ENCODE measurements around the gene LENG8. TPM values are rescaled to one million over a fixed set of nuclear protein-coding genes. Genes with fewer than 3 reads are reported as not detected.

Gene LENG8
- total RNA-seq, 1 donor from 2014 or later = 193 TPM

- no peaks in the 10 kb centered on the region for H3K36me3 ChIP-seq (ENCODE audit: insufficient read depth, low read length)
- FAIRE-seq = no peak
- H3K79me2 ChIP-seq (ENCODE audit: insufficient read depth, low read length) = no peaks in the 10 kb centered on the region
- Mint-ChIP-seq H3K4me1 (ENCODE audit: low read depth, unreplicated experiment) (peaks cover 2% of the 10 kb centered on the region), H3K9me3 (ENCODE audit: unreplicated experiment) (no peaks in the 10 kb centered on the region), H3K27ac (ENCODE audit: unreplicated experiment) (no peak overlapping the region), H3K36me3 (ENCODE audit: low read depth, unreplicated experiment) (no peaks in the 10 kb centered on the region), H3K27me3 (ENCODE audit: low read depth, unreplicated experiment) (peaks cover 2% of the 10 kb centered on the region), H3K4me3 (ENCODE audit: unreplicated experiment) (peak overlapping the region; percentile 40)
- no peak for DNase-seq (ENCODE audit: low read depth)
- no peak for TF ChIP-seq EZH2 (IDR thresholded peaks at IDR 0.05; ENCODE audit: insufficient read depth, low read length)
- no peak for TF ChIP-seq CTCF (IDR thresholded peaks at IDR 0.05; ENCODE audit: insufficient read depth, low read depth, low read length)
- no peak overlapping the region for H3K4me3 ChIP-seq (ENCODE audit: insufficient read depth, low read depth, low read length)
- peaks cover 4% of the 10 kb centered on the region for H4K20me1 ChIP-seq (ENCODE audit: insufficient read depth, low read length)
- no peaks in the 10 kb centered on the region for H3K4me1 ChIP-seq (ENCODE audit: insufficient read depth, low read length)
- no peaks in the 10 kb centered on the region for H3K9me3 ChIP-seq (ENCODE audit: insufficient read depth, low read depth, low read length)
- H2AFZ ChIP-seq (ENCODE audit: low read depth, low read length) = no peak overlapping the region
- H3K27me3 ChIP-seq (ENCODE audit: insufficient read depth, low read length) = peaks cover 7% of the 10 kb centered on the region
- H3K4me2 ChIP-seq (ENCODE audit: low read length) = no peak overlapping the region
- no peak overlapping the region for H3K27ac ChIP-seq (ENCODE audit: low read depth, low read length)
- no peak overlapping the region for H3K9ac ChIP-seq (ENCODE audit: low read length)
Measured at GRCh38 chr19:54426291-54426931, 22.6 kb upstream of the LENG8 start.

- TF ChIP-seq CTCF (IDR thresholded peaks at IDR 0.05; ENCODE audit: insufficient read depth, low read depth, low read length) (no peak), EZH2 (IDR thresholded peaks at IDR 0.05; ENCODE audit: insufficient read depth, low read length) (no peak)
- Histone ChIP-seq H3K4me3 (ENCODE audit: insufficient read depth, low read depth, low read length) (no peak overlapping the region), H3K4me1 (ENCODE audit: insufficient read depth, low read length) (no peaks in the 10 kb centered on the region), H3K27me3 (ENCODE audit: insufficient read depth, low read length) (no peaks in the 10 kb centered on the region), H3K27ac (ENCODE audit: low read depth, low read length) (no peak overlapping the region), H3K9ac (ENCODE audit: low read length) (no peak overlapping the region), H4K20me1 (ENCODE audit: insufficient read depth, low read length) (peaks cover 12% of the 10 kb centered on the region), H3K4me2 (ENCODE audit: low read length) (no peak overlapping the region), H3K9me3 (ENCODE audit: insufficient read depth, low read depth, low read length) (no peaks in the 10 kb centered on the region), H2AFZ (ENCODE audit: low read depth, low read length) (no peak overlapping the region), H3K36me3 (ENCODE audit: insufficient read depth, low read length) (no peaks in the 10 kb centered on the region), H3K79me2 (ENCODE audit: insufficient read depth, low read length) (no peaks in the 10 kb centered on the region)
- Mint-ChIP-seq H3K27me3 (ENCODE audit: low read depth, unreplicated experiment) (peaks cover 2% of the 10 kb centered on the region), H3K9me3 (ENCODE audit: unreplicated experiment) (no peaks in the 10 kb centered on the region), H3K27ac (ENCODE audit: unreplicated experiment) (no peak overlapping the region), H3K4me3 (ENCODE audit: unreplicated experiment) (no peak overlapping the region), H3K36me3 (ENCODE audit: low read depth, unreplicated experiment) (no peaks in the 10 kb centered on the region), H3K4me1 (ENCODE audit: low read depth, unreplicated experiment) (peaks cover 7% of the 10 kb centered on the region)
- FAIRE-seq = no peak
- no peak for DNase-seq (ENCODE audit: low read depth)
Measured at GRCh38 chr19:54427586-54427985, 21.4 kb upstream of the LENG8 start.

Measured in astrocyte (in vitro differentiated cells and primary cell).